Hematopoietic multipotent progenitor cell treated with erythropoietin and hydrocortisone succinate and interleukin-3 and kit ligand, for 8 days (in vitro differentiated cells): ENCODE data around the gene FMNL2.
A peak's percentile ranks its signal among the peaks of the same experiment; 100 is the strongest.

Experiments used
- DNase-seq: peaks from one replicate; pipeline ENCODE4 v3.0.0-alpha.2; 2015

The FMNL2 gene

DNA sequence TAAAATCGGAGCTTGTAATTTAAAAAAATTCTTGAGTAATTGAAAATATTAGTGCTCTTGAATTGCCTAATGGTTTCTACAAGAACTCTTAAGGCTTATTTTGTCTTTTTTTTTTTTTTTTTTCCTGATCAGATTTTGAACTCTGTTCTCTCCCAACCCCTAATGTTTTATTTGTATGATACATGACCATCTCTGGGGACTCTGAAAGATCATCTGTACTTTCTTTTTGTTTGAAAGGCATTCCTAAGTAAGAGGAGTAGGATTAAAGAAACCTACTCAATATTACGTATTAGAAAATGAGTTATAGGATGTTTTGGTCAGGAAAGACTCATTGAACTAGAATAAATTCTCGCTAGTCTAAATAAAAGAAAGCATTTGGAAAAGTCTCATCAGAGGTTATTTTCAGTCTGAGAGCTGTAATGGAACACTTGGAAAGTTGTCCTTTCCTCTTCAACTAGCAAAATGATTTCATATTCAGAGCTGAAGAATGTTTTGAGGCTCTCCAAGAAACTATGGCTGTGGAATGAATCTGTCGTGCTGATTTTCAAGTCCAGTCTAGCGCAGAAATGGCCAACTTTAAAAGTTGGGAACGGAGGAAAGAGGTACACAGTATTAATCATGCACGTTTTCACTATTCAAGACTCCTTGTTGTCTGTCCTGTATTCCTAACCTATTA is 199.6 kb downstream of the FMNL2 start:
- DNase-seq = no peak

DNA sequence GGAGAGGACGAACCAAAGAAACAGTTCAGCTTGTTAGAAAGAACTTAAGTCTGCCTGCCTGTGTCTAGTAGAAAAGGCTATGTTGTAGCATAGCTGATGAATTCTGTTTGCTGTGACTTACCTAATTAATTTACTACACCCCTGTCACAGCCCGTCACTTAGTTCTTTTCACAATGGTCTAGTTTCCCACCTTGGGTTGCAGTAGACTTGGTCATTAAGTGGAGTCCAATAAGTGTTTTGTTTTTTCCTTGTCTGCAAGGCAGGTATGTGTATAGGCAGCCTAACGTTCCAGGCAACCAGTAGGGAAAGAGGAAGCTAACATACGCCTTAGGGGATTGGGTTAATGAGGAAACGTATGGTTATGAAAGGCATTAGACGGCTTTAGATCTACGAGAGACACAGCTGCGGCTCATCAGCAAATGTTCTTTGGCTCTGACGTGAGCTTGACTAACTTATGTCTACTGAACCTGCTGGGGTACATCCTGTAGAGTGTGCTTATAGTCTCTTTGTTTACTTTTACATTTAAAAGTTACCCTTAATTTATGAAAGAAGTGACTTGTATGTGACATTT is 202.2 kb downstream of the FMNL2 start:
- no peak for DNase-seq

DNA sequence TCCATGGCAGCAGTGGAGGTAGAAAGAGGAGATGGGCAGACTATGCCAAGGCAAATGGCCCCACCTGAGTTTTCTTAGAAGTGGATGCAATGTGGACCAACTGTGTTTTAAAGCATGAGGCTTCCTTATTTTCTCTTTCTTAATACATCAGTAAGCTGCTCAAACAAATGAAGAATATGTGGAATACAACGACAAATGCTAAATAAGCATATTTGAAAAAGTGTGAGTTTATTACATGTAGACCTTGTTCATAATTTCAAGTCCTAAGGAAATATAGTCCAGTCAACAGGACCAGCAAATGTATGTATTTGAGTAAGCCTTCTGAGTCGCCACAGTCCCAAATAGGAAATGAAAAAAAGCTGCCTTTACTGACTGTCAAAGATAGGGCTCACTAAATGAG is 204.4 kb downstream of the FMNL2 start:
- no peak for DNase-seq

DNA sequence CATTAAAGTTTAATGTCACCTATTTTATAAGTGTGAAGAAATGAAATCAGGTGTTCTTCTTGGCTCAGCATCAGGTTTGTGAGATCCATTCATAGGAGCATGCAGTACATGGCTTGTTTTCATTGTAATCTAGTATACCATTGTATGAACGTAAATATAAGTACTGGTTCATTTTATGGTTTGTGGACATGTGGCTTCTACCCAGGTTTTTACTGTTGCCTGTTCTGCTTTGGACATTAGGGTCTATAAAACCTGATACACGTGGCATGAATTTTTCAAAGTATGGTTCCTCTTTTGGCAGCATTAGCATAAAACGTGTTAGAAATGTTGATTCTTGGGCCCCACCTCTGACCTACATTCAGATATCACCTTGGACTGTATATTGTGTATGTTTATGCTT is 206.7 kb downstream of the FMNL2 start:
- no peak for DNase-seq

DNA sequence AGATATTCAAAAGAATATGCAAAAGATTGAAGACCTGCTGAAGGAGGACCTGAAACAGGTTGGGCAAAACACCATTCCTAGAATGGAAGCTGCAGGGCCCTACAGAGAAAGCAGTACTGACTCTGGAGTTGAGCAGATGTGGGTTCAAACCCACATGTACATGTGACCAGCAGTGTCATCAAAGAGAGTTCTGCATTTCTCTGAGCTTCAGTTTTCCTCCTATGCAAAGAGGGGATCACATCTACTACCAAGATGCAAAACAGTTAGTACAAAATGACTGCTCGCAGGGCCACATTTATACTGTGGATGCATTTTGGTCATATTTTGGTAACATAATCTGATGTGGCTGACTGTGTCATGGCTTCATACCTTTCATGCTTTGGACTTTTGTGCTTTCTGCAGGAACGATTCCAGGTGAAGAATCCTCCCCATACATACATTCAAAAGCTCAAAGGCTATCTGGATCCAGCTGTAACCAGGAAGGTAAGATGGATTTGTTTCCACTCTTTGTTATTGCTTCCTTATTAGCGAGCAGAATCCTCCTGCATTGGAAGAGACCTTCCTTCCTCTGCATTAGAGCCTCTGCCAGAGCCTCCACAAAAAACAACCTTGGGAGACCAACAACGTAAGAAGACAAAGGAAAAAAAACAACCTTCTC is 207.5 kb downstream of the FMNL2 start:
- DNase-seq = no peak

DNA sequence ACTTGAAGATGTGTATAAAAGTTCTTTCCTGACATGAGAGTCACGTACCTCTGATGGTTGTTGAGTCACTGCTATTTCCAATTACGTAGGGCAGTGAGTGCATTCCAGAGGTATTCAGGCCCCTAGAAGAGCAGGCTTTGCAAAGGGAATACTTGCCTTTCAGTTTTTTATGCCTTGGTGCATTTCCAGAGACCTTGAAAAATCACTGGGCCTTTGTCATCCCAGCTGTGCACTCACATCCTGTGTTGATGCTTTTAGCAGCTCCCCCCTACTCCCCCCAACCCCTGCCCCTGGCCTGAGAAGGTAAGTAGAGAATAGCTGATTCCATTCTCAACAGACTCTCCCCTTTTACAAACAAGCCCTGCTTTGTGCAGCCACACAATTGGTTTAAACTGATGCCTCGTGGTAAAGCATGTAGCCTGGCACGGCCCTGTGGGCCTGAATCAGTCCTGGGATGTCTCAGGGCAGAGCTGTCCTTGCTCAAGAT is 208.1 kb downstream of the FMNL2 start:
- DNase-seq = no peak

DNA sequence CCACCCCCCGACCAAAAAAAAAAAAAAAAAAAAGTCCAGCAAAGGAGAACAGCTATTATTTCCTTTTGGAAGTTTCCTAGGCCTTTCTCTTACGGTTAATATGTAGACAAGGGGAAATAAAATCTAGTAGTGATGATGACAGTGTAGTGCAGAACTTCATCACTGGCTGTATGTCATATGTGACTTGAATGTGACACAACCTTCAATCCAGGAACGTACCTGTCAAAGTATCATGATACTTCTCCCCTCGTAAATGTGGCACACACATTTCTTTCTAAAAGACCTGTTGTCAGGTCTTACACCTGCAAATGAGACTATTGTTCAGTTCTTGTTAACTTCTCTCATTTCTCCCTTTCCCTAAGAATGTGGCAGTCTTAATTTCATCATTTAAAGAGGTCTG is 208.7 kb downstream of the FMNL2 start:
- no peak for DNase-seq

DNA sequence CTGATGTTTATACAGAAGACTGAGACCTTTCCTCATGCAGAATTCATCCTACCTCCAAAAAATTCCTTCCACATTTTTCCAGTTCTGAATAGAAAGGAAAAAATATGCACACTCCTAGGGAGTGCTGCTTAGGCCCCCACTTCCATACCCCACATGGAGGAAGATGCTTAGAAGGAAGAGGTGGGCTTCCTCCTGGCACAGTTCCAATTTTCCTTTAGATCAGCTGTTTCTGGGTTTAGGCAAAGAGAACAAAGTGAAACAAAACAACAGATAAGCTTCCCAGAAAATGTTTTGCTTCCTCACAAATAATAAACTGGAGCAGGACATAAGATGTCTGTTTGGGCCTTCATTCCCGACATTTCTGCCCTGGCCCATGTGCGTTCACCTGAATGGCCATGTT is 209.7 kb downstream of the FMNL2 start:
- DNase-seq = no peak

DNA sequence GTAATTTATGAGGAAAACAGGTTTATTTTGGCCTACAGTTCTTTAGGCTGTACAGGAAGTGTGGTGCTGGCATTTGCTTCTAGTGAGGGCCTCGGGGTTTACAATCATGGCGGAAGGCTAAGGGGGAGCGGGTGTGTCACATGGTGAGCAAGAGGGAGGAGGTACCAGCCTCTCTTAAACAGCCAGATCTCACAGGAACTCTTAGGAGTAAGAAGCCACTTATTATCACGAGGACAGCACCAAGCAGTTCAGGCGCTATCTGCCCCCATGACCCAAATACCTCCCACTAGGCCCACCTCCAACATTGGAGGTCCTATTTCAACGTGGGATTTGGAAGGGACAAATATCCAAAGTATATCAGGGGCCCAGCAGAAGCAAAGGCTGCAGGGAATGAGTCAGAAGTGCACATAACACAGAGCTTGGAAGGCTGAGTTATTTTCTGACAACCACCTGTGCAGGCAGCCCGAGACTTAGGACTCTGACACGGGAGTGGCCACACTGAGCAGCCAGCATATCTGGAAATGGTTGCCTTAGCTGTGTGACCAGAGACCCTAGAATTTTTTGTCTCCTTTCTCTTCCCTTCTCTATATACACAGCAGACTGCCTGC is 211.4 kb downstream of the FMNL2 start:
- DNase-seq = no peak

DNA sequence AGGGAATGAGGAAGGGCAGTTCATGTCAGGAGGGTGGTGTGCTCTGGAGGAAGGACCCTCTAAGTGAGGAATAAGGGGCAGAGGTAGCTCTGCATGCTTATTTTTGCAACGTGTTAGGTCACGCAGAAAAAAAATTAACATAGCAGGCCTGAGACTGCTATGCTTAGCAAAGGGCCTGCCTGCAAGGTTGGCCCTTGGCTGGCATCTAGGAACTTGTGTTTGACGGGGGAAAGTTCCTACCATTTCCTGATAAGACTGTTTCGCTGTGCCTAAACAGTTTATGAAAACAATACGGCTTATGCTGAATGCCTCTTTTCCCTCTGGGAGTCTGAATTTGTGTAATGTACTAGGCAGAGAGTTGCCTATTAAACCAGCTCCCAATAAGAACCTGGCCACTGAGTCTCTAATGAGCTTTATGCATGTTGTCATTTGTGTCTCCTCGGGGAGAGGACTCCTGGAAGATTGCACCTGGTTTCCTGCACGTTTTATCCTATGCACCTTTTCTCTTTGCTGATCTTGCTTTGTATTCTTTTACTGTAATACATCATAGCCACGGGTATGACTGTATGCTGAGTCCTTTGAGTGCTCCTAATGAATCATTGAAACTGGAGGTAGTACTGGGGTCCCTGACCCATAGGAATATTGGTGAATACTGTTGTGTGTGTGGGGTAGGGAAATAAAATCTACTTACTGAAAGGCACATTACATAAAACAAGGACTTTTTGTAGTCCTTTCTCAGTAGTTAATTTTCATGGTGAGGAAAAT is 213.3 kb downstream of the FMNL2 start:
- DNase-seq = no peak

DNA sequence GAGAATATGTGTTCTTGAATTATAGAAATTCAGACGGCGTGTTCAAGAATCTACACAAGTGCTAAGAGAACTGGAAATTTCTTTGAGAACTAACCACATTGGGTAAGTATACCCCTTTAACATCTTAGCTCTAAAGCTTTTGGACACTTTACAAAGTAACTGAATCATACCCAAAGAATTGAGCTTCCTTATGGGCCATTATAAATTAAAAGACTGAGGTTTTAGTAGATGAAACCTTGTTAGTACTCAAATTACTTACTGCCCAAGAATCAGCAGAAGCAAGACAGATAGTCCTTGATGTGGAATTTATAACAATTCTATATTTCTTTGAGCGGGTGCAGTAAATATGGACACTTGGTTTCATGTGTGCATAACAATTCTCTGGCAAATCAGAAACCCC is 214.0 kb downstream of the FMNL2 start:
- DNase-seq = no peak

DNA sequence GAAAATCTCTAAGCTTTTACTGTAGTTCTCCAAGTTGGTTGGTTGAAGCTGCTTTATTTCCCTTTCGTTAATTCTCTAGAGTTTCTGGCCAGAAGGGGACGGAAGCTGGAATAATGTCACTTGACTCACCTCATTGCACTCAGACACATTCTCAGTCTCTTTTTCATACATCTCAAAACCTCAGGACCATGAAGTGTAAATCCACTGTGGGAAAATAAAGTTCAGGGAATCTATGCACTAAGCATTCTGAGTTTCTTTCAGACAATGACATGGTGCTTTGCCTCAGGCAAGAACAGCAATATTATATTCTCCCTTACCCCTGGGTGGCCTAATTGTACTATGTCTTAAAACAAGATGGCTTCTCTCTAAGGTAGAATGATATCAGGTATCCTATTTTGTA is 214.4 kb downstream of the FMNL2 start:
- DNase-seq = no peak

DNA sequence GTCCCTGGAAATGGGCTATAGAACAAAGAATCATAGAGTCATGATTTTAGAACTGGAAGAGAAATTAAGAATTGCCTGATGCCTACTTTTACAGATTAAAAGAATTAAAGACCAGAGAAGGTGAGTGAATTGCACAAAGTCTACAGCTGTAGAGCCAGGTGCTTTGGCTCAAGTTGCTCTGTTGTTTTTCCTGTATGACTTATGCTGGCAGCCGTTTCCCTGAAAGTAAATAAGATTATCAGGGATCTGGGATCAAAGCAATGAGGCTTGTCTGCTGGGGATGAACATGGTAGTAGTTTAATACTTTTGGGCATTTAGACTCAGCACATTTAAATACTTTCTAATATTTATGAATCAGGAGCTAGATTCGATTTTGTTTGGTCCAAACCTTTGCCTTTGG is 215.4 kb downstream of the FMNL2 start:
- no peak for DNase-seq

DNA sequence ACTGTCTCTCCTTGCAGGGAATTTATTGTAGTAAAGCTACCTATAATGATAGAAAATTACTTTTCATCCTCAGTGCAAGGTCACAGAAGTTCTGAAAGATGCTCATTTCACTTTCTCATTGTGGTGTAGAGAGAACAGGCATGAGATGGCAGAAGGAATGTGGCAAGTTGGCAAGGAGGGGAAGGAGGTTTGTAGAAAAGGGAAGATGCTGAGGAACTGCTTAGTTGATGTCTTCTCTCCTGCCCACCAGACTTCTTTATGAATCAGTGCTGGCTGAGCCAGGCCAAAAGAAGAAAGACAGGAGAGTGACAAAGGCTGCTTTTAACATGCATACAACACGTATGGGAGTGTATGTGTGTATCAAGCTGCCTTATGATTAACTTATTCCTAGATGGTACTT is 217.9 kb downstream of the FMNL2 start:
- no peak for DNase-seq

DNA sequence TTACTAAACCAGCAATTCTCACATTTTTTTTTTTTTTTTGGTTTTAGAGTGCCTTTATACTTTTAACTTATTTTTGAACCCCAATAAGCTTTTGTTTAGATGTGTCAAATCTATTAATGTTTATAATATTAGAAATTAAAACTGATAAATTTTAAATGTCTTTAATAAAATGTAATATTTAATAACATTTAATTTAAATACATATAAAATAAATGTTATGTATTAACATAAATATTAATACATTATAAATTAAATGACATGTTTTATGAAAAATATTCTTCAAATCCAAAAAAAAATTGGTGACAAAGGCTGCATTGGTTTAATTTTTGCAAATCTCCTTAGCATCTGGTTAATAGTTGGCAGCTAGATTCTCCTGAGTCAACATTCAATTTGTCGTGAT is 218.5 kb downstream of the FMNL2 start:
- DNase-seq = no peak

DNA sequence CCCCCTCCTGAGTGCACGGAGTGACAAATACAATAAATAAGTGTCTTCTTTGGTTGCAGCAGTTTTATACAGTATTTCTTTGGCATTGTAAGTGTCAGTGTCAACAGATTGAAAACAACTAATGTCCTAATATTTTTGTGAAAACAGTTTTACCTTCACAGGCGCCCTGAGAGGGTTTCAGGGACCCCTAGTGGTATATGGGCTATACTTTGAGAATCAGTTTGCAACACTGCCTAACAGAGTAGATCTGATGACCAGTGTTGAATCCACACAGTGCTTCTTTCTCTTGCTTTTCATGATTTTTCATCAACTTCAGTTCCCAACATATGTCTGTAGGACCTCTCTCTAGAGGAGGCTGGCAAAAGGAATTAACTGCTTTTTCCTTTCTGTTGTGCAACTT is 220.1 kb downstream of the FMNL2 start:
- DNase-seq = peak; percentile 5

DNA sequence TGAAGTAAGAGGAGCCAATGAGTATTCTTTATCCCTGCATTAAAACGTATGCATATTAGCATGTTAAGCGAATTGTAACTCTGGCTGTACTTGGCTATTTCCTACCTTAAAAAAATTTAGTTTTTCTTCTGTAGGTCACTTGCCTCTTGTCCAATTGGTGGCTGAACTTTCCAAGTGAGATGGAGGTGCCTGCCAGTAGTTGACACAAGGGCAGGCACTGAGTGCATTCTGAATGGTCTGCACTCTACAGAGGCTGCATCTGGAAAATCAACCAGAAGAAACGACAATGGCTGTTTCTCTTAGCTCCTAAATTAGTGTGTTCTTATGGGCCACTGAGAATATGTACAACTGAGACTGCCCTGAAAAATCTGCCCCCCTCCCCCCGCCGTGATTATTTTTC is 221.5 kb downstream of the FMNL2 start:
- DNase-seq = no peak

DNA sequence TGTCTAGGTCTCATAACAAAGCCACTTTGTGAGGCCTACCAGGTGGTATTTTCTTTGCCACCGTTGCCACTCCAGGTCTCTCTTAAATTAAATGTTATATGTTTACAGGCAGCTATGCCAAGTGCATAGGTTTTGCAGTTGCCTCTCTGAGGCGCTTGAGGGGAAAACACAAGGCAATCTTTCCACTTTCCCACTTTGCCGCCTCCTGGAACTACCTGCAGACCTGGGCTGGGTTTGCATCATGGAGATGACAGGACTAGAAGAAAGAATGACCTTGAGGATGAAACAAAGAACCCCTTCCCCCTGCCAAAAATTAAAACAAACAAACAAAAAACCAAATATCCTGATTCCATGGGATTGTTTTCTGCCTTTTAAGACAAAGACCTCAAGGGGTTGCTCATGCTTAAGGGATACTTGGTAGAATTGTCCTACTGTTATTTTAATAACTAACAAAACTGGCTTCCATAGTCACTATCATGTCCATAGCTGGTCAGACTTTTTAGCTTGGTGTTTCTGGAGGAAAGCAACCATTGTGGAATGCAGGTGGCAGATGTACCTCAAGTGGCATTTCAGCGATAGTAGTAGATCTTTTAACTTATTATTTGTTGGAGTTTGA is 222.4 kb downstream of the FMNL2 start:
- peak; percentile 19 for DNase-seq

DNA sequence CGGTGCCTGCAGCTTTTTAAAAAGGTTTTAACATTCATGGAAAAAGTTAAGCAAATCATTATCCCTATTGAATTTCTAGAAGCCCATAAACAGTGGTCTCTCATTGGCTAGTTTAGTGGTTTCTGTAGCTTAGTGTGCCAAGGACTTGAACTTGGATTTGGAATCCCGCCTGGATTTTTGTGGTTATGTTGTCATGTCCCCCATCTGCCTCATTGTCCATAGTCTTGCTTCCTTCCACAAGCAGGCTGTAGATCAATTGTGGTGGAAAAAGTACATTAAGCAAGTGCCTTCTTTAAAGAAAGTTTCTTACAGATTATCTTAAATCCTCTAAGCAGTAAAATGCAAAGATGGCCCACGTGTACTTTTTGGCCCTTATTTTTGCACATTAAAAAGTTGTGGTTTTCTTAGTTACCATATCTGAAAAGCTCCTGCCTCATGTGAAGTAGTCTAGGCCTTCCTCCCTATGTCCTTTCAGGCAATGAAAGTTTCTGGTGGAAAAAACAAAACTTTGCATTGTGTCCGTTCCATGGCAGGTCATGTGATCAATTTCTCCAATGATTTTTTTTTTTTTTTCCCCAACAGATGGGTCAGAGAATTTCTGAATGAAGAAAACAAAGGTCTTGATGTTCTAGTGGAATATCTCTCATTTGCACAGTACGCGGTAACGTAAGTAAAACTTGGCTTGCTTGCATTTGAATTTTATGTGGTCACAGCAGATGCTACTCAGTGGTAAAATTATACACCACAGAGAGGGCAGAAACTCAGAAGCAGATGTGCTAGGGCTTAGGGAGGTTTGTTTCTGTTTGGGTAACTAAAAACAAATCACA is 223.4 kb downstream of the FMNL2 start:
- no peak for DNase-seq

DNA sequence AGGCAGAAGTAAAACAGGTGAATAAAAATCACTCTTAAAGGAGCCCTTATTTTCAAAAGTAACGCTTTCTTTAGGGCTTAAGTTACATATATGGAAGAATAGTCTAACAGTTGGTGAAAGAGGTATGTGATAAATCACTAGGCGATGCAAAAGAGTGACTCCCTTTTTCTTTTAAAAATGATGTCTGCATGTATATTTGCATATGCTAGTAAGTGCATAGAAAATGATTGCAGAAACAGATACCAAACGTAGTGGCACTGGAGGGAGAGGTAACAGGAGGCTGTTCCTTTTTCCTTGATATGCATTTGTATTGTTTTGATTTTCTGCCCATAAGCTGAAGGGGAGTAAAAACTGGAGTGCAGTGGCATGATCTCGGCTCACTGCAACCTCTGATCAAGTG is 224.0 kb downstream of the FMNL2 start:
- no peak for DNase-seq

DNA sequence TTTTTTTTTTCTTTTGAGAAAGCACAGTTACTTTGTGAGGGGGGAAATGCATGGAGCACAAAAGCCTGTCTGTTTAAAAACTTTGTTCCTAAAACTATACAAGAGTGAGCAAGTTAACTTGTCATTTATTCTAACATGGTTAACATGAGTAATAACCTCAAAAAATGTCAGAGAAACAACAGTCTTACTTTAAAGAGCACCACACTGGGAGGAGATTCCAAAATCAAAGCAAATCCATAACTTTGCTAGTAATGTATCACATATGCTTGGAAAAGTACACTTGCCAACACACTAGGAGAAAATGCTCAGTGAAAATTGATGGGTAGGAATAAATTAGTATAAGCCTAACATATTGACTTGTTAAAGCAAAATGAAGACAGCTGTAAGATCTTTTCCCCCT is 225.2 kb downstream of the FMNL2 start:
- DNase-seq = no peak
